Measurements from ENCODE around the gene ANKRD42.

Gene ANKRD42

GRCh38 chr11:83158965-83159901, 34.3 kb upstream of the ANKRD42 start:
- peaks cover 33% of the 10 kb centered on the region for H3K4me1 Mint-ChIP-seq
- H3K27me3 Mint-ChIP-seq (ENCODE audit: low read depth, poor library complexity): no peaks in the 10 kb centered on the region
- peak overlapping the region; percentile 100 for H3K4me3 Mint-ChIP-seq
- no peak for TF ChIP-seq CTCF (IDR thresholded peaks at IDR 0.05)
- H3K9me3 Mint-ChIP-seq: peaks cover 4% of the 10 kb centered on the region
- peak overlapping the region; percentile 7 for H3K27ac Mint-ChIP-seq
- DNase-seq: no peak
- peaks cover 46% of the 10 kb centered on the region for H3K36me3 Mint-ChIP-seq (ENCODE audit: low read depth)

- no peak for DNase-seq
- no peak for TF ChIP-seq CTCF (IDR thresholded peaks at IDR 0.05)
Measured at GRCh38 chr11:83159902-83160865, 33.3 kb upstream of the ANKRD42 start.

GRCh38 chr11:83161610-83162199, 31.8 kb upstream of the ANKRD42 start:
- H3K27ac Mint-ChIP-seq: no peak overlapping the region
- TF ChIP-seq CTCF (IDR thresholded peaks at IDR 0.05): no peak
- H3K9me3 Mint-ChIP-seq: peaks cover 22% of the 10 kb centered on the region
- H3K4me3 Mint-ChIP-seq: peak overlapping the region; percentile 52
- peaks cover 71% of the 10 kb centered on the region for H3K36me3 Mint-ChIP-seq (ENCODE audit: low read depth)
- peaks cover 33% of the 10 kb centered on the region for H3K4me1 Mint-ChIP-seq
- no peak for DNase-seq
- no peaks in the 10 kb centered on the region for H3K27me3 Mint-ChIP-seq (ENCODE audit: low read depth, poor library complexity)

More at GRCh38 chr11:83159902-83160865, 33.3 kb upstream of the ANKRD42 start:
- peak overlapping the region; percentile 100 for H3K4me3 Mint-ChIP-seq
- peaks cover 56% of the 10 kb centered on the region for H3K36me3 Mint-ChIP-seq (ENCODE audit: low read depth)
- no peaks in the 10 kb centered on the region for H3K27me3 Mint-ChIP-seq (ENCODE audit: low read depth, poor library complexity)
- peaks cover 33% of the 10 kb centered on the region for H3K4me1 Mint-ChIP-seq
- H3K27ac Mint-ChIP-seq: peak overlapping the region; percentile 51
- peaks cover 9% of the 10 kb centered on the region for H3K9me3 Mint-ChIP-seq

- DNase-seq: no peak
- H3K27ac Mint-ChIP-seq: no peak overlapping the region
- peaks cover 28% of the 10 kb centered on the region for H3K9me3 Mint-ChIP-seq
- no peak for TF ChIP-seq CTCF (IDR thresholded peaks at IDR 0.05)
- H3K36me3 Mint-ChIP-seq (ENCODE audit: low read depth): peaks cover 78% of the 10 kb centered on the region
- no peaks in the 10 kb centered on the region for H3K27me3 Mint-ChIP-seq (ENCODE audit: low read depth, poor library complexity)
- H3K4me1 Mint-ChIP-seq: peaks cover 33% of the 10 kb centered on the region
- H3K4me3 Mint-ChIP-seq: no peak overlapping the region
Measured at GRCh38 chr11:83162377-83162776, 31.1 kb upstream of the ANKRD42 start.

GRCh38 chr11:83166193-83166866, 27.2 kb upstream of the ANKRD42 start:
- no peak for TF ChIP-seq CTCF (IDR thresholded peaks at IDR 0.05)
- Mint-ChIP-seq H3K27ac (no peak overlapping the region), H3K4me1 (peaks cover 27% of the 10 kb centered on the region), H3K9me3 (peaks cover 45% of the 10 kb centered on the region), H3K4me3 (no peak overlapping the region), H3K27me3 (ENCODE audit: low read depth, poor library complexity) (no peaks in the 10 kb centered on the region), H3K36me3 (ENCODE audit: low read depth) (peaks cover 98% of the 10 kb centered on the region)
- DNase-seq: no peak
